Natural killer cell (primary cell): ENCODE results near the gene TUSC7. TPM values are rescaled to one million over a fixed set of nuclear protein-coding genes. Genes with fewer than 3 reads are reported as not detected.

Experiments
- ATAC-seq, 3 donors: fragments of 150-1000 bp in 2 of 3; fragments of 200-7000 bp in 1 of 3; cut with Tn5 transposase; 1 replicate in 1 of 3; 2 replicates in 2 of 3; pipeline ENCODE4 v1.10.0; 2021; ENCODE audit warnings: mild to moderate bottlenecking in 2 of 3, moderate library complexity in 2 of 3
- DNase-seq, 2 donors: peaks; one replicate each; pipeline versions ENCODE4 v3.0.0 to v3.0.0-alpha.2; 2013 to 2021; ENCODE audit warnings: mixed read lengths in 1 of 2
- H3K27ac ChIP-seq: one replicate; pipeline ENCODE4 v1.5.1; 2013; ENCODE audit warnings: mild to moderate bottlenecking, low read length
- H3K27me3 ChIP-seq: one replicate; pipeline ENCODE4 v1.6.1; 2013; ENCODE audit warnings: low read length; ENCODE audit not compliant: control insufficient read depth, insufficient read depth
- H3K36me3 ChIP-seq: one replicate; pipeline ENCODE4 v1.6.1; 2013; ENCODE audit warnings: low read length; ENCODE audit not compliant: control insufficient read depth, insufficient read depth
- H3K4me1 ChIP-seq: one replicate; pipeline ENCODE4 v1.6.1; 2013; ENCODE audit warnings: low read length; ENCODE audit not compliant: control insufficient read depth, insufficient read depth
- H3K4me3 ChIP-seq: one replicate; pipeline ENCODE4 v1.5.1; 2013; ENCODE audit warnings: low read length
- H3K9me3 ChIP-seq: one replicate; pipeline ENCODE4 v1.6.1; 2013; ENCODE audit warnings: low read length; ENCODE audit not compliant: control insufficient read depth, insufficient read depth
- H3K27ac Mint-ChIP-seq, 2 donors: one replicate each; pipeline ENCODE4 v1.8.0; 2022; ENCODE audit warnings: mild to moderate bottlenecking in 2 of 2, mixed read lengths in 2 of 2, moderate library complexity in 1 of 2
- H3K27me3 Mint-ChIP-seq, 2 donors: one replicate each; pipeline ENCODE4 v1.8.0; 2022; ENCODE audit warnings: low read depth in 2 of 2, mixed read lengths in 2 of 2
- H3K36me3 Mint-ChIP-seq: one replicate; pipeline ENCODE4 v1.8.0; 2022; ENCODE audit warnings: mixed read lengths
- H3K4me1 Mint-ChIP-seq, 2 donors: one replicate each; pipeline ENCODE4 v1.8.0; 2022; ENCODE audit warnings: mixed read lengths in 2 of 2
- H3K4me3 Mint-ChIP-seq: one replicate; pipeline ENCODE4 v1.8.0; 2022; ENCODE audit warnings: mild to moderate bottlenecking, moderate library complexity, mixed read lengths
- H3K9me3 Mint-ChIP-seq, 2 donors: one replicate each; pipeline ENCODE4 v1.8.0; 2022; ENCODE audit warnings: mixed read lengths in 2 of 2
- WGBS: methylation state at CpG from one replicate; pipeline ENCODE4 v1.1.7; 2013; ENCODE audit warnings: missing lambda C conversion rate; ENCODE audit not compliant: insufficient coverage; 5-methylcytosine and 5-hydroxymethylcytosine counted together
- intact Hi-C: fragments of 100-400 bp; cut with micrococcal nuclease; formaldehyde crosslinking; loops from one replicate; pipeline ENCODE4 v1.14.2; 2022
- total RNA-seq, 4 donors: library from RNA; stranded (reverse); fragments of 120-200 nt in 1 of 4; gene quantifications; one replicate each; pipeline versions ENCODE4 v1.2.3 to v1.2.4, GENCODE V29; 2013 to 2022
- TF ChIP-seq, protein P1 (sequence below): fragments of 200-600 bp; IDR thresholded peaks from one replicate; pipeline ENCODE4 v1.8.0; 2022; ENCODE audit warnings: antibody characterized with exemption

Gene TUSC7
- total RNA-seq, 3 donors from 2014 or later (not counting 1 experiment from before 2014, with no cell fraction given) = not detected

DNA sequence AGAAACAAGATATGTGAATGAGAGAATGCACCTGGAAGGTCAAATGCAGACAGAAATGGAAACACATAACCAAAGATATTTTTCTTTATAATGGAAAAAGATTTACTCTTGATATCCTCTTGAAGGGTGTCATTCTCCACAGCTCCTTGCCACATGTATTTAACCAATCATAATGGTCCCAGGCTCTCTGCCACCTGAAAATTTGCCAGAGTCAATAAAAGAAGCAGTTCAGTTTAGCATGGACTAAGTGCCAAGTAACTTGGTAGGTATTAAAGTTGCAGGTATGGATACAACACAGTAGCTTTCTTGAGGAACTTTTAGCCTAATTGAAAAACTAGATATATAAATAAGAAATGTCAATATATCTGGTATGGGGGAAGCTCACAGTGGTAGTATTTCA lies 33.5 kb downstream of the TUSC7 start:
- intact Hi-C loops = no loop called here
- no peak overlapping the region for H3K27ac Mint-ChIP-seq
- H3K27ac ChIP-seq = no peak overlapping the region
- H3K9me3 ChIP-seq = no peaks in the 10 kb centered on the region
- H3K9me3 Mint-ChIP-seq = peaks cover 8 to 13% of the 10 kb centered on the region in 2 donors
- H3K36me3 ChIP-seq = no peaks in the 10 kb centered on the region
- no peaks in the 10 kb centered on the region for H3K27me3 Mint-ChIP-seq
- TF ChIP-seq, protein P1, sequence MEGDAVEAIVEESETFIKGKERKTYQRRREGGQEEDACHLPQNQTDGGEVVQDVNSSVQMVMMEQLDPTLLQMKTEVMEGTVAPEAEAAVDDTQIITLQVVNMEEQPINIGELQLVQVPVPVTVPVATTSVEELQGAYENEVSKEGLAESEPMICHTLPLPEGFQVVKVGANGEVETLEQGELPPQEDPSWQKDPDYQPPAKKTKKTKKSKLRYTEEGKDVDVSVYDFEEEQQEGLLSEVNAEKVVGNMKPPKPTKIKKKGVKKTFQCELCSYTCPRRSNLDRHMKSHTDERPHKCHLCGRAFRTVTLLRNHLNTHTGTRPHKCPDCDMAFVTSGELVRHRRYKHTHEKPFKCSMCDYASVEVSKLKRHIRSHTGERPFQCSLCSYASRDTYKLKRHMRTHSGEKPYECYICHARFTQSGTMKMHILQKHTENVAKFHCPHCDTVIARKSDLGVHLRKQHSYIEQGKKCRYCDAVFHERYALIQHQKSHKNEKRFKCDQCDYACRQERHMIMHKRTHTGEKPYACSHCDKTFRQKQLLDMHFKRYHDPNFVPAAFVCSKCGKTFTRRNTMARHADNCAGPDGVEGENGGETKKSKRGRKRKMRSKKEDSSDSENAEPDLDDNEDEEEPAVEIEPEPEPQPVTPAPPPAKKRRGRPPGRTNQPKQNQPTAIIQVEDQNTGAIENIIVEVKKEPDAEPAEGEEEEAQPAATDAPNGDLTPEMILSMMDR = no peak
- no peak overlapping the region for H3K4me3 ChIP-seq
- no peak overlapping the region for H3K4me3 Mint-ChIP-seq
- DNase-seq = no peak
- H3K27me3 ChIP-seq = no peaks in the 10 kb centered on the region
- no peak for ATAC-seq
- H3K4me1 ChIP-seq = no peaks in the 10 kb centered on the region
- H3K36me3 Mint-ChIP-seq = no peaks in the 10 kb centered on the region
- H3K4me1 Mint-ChIP-seq = no peaks in the 10 kb centered on the region

DNA sequence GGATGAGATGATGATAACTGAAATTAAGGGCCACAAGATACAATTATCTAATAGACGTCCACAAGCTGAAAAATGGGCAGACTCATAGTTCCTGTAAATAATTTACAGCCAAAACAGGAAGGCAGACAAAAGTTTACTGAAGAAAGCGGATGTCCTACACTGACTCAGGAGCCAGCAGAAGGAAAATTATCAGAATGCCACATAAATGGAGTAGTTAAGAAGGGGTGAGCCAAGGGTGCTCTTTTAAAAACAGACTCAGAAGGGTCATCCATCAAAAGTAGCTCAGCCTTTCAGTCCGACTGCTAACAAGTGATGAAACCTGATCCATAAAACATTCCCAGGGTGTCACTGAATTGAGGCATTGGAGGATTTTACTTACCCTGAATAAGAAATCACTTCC lies 39.8 kb downstream of the TUSC7 start:
- no peaks in the 10 kb centered on the region for H3K9me3 ChIP-seq
- peaks cover 8 to 12% of the 10 kb centered on the region in 2 donors for H3K9me3 Mint-ChIP-seq
- no peak for DNase-seq
- no peaks in the 10 kb centered on the region for H3K4me1 Mint-ChIP-seq
- 41% methylated on average over 3 of the region's 3 CpGs for WGBS
- intact Hi-C loops = no loop called here
- no peaks in the 10 kb centered on the region for H3K36me3 ChIP-seq
- no peak overlapping the region for H3K4me3 ChIP-seq
- TF ChIP-seq, protein P1 = no peak
- H3K27ac Mint-ChIP-seq = no peak overlapping the region
- no peaks in the 10 kb centered on the region for H3K4me1 ChIP-seq
- no peaks in the 10 kb centered on the region for H3K27me3 ChIP-seq
- no peak overlapping the region for H3K4me3 Mint-ChIP-seq
- no peak for ATAC-seq
- no peaks in the 10 kb centered on the region for H3K27me3 Mint-ChIP-seq
- no peaks in the 10 kb centered on the region for H3K36me3 Mint-ChIP-seq
- no peak overlapping the region for H3K27ac ChIP-seq

DNA sequence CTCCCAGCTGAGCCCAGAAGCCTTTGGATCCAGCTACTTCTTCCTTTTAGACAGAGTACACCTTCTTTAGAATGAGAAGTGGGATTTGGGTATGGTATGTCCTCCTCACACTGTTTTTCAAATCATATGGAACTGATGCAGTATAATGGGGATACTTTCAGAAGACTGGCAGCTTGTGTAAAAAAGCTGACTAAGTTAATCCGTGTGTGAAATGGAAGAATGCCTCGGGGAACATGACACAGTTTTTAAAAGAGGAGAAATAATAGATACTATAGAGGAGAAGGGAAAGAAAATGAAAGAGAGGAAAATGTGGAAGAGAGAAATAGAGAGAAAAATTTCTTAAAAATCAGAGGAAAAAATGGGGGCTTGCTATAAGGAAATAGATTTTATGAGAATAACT lies 47.7 kb downstream of the TUSC7 start:
- no peaks in the 10 kb centered on the region for H3K4me1 ChIP-seq
- H3K27me3 ChIP-seq = no peaks in the 10 kb centered on the region
- H3K27me3 Mint-ChIP-seq = no peaks in the 10 kb centered on the region
- 76% methylated on average over 2 of the region's 2 CpGs for WGBS
- no peaks in the 10 kb centered on the region for H3K36me3 ChIP-seq
- ATAC-seq = no peak
- no peaks in the 10 kb centered on the region for H3K4me1 Mint-ChIP-seq
- H3K4me3 Mint-ChIP-seq = no peak overlapping the region
- DNase-seq = no peak
- H3K9me3 ChIP-seq = no peaks in the 10 kb centered on the region
- no peak overlapping the region for H3K4me3 ChIP-seq
- intact Hi-C loops = no loop called here
- H3K27ac ChIP-seq = no peak overlapping the region
- H3K36me3 Mint-ChIP-seq = no peaks in the 10 kb centered on the region
- TF ChIP-seq, protein P1 = no peak
- peaks cover 5 to 7% of the 10 kb centered on the region in 2 donors for H3K9me3 Mint-ChIP-seq
- H3K27ac Mint-ChIP-seq = no peak overlapping the region

DNA sequence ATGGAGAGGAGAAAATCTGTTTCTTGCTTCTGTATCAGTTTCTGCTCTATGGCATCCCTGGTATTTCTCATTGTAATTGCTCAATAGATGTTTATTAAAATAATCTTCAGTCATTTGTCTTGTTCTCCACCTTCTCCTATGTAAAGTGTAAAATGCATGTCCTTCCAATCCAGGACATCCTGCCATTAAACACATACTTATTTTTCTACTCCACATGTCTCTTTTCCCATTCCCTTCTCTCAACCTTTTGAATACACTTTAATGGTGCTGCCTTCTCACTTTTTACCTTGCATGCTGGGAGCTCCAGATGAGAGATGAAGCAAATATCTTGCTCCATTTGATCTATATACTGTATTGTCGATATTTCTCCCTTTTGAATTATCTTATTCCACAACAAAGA lies 49.7 kb downstream of the TUSC7 start:
- H3K36me3 Mint-ChIP-seq = no peaks in the 10 kb centered on the region
- intact Hi-C loops = no loop called here
- H3K36me3 ChIP-seq = no peaks in the 10 kb centered on the region
- no peaks in the 10 kb centered on the region for H3K4me1 ChIP-seq
- peaks cover 5% of the 10 kb centered on the region in 2 donors for H3K9me3 Mint-ChIP-seq
- no peak overlapping the region for H3K4me3 ChIP-seq
- H3K9me3 ChIP-seq = no peaks in the 10 kb centered on the region
- H3K4me1 Mint-ChIP-seq = no peaks in the 10 kb centered on the region
- TF ChIP-seq, protein P1 = no peak
- DNase-seq = no peak
- ATAC-seq = no peak
- H3K27ac Mint-ChIP-seq = no peak overlapping the region
- H3K27ac ChIP-seq = no peak overlapping the region
- H3K27me3 ChIP-seq = no peaks in the 10 kb centered on the region
- no peak overlapping the region for H3K4me3 Mint-ChIP-seq
- WGBS = no CpG with 5 or more reads among the region's 1 CpG
- no peaks in the 10 kb centered on the region for H3K27me3 Mint-ChIP-seq
